HG03097 (cell line): ENCODE results near the gene TAF3.

ENCODE experiments used
- ATAC-seq: cut with Tn5 transposase; IDR thresholded peaks from one replicate; pipeline ENCODE4 v1.9.1; 2021; ENCODE audit not compliant: unreplicated experiment, low FRiP score

Gene TAF3

GRCh38 chr10:7874864-7875263 lies 56.6 kb downstream of the TAF3 start:
- no peak for ATAC-seq

DNA sequence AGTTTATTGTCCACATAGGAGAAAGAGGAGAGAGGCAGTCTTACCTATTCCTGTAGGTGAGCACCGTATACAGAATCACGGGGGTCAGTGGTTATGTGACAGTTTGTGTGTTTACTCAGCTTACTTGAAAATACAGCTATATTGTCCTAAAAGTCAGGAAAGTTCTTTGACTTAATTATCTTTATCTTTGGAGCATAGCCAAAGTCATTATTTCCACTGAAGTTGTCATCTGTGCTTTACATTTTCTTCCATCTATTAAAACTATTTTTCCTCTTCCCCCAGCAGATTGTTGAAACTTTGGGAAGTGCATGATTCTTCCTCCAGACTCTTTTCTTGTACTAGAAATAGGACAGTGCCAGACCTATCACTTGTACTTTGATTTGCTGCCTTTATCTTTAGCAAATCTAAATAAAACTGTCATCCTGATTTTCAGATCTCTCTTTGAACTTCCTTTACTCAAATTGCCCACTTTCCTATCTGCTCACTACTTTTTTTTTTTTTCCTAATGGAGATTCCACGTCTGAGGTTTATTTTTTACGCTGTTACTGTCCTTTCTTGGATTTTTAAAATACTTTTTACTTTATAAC lies 58.3 kb downstream of the TAF3 start:
- no peak for ATAC-seq

GRCh38 chr10:7881119-7881518 lies 62.8 kb downstream of the TAF3 start:
- no peak for ATAC-seq

- no peak for ATAC-seq
Measured at GRCh38 chr10:7886056-7886455, 67.8 kb downstream of the TAF3 start.

GRCh38 chr10:7887174-7887816 lies 69.0 kb downstream of the TAF3 start:
- no peak for ATAC-seq

DNA sequence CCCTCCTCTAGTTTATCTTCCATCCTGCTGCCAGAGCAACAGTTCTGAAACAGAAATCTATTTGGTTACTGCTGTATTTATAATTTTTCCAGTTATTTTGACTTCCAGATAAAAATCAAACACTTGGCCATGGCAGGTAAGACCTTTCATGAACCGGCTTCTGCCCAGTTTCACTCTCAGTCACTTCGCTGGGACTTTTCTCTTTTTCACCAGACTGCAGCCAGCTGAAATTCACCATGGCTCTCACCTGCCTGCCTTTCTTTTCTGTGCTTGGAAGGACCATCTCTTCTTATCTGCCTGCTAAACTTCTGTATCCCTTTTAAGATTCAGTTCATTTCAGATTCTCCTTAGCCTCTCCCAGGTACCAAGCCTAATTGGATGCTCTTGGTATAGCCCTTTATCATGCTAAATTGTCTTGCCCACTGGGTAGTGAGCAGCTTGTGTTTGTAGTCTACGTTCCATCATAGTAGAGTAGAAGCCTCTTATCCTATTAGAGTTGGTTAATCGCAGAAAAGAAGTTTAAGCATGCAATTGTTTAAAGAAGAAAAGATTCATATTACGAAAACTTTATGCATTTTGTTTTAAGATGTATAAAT lies 71.7 kb downstream of the TAF3 start:
- no peak for ATAC-seq

DNA sequence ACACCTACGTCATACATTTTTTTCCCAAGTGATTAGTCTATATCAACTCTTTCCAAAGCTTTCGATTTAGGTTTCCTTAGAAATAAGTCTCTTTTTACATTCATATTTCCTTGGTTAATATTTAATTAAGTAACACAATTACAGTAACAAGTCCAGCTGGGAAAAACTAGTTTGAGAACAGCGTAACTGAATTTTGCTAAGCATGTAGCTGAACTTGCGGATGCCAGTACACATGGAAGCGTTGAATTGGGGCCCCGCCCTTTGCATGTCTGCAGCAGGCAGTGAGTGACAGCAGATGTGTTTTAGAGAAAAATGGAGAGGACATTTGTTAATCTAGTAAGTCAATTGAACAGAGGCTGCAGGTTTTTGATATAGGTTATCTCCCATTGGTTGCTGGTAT lies 72.5 kb downstream of the TAF3 start:
- no peak for ATAC-seq

DNA sequence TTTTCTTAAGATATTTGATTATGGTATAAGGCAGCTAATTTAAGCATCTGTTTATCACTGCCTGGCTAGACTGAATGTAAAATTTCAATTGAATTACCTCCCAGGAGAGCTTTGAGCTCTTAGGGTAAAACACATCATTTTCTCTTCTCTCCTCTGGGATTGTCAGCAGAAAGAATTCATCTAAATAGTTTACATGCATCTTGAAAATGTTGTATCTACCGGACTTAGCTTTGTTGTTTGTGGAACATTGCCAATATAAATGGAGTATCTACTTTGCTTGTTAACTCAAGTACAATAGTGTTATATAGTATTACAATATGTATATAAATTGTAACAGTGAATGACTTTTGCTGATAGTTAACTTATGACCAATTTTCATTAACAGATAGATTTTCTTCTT lies 73.3 kb downstream of the TAF3 start:
- no peak for ATAC-seq

- ATAC-seq, result no peak
Measured at GRCh38 chr10:7892146-7892545, 73.8 kb downstream of the TAF3 start.

DNA sequence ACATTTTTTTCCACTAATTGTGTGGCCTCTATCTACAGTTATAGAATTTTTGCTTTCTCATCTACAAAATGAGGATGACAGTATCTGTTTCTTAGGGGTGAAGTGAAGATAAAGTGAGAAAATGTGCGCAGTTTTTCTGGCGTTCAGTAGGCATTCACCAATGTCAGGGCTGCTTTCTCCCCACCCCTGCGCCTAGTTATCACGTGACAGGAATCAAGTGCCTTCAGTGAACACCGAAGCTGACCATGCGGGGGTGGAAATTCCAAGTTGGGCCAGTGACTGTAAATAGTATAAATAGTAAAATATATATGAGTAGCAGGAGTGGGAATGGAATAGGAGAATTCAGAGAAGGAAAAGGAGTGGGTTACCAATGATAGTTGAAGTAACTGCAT lies 77.4 kb downstream of the TAF3 start:
- ATAC-seq, result no peak

DNA sequence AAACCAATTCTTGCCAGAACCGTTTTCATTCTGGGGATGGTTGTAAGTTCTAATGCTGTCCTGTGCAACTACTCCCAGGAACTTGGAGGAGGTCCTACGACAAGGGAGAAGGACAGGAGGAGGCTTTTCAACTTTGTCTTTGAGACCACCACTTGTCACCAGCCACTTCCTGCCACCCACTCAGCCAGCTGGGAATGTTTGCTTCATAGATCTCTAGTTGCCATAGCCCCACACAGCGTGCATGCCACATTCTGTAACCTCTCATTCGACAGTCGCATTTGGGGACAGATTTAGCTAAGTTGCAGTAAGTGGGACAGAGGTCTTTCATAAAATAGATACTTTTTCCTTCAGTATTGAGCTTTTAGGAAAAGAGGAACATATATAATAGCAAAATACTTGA lies 78.0 kb downstream of the TAF3 start:
- ATAC-seq, result no peak

DNA sequence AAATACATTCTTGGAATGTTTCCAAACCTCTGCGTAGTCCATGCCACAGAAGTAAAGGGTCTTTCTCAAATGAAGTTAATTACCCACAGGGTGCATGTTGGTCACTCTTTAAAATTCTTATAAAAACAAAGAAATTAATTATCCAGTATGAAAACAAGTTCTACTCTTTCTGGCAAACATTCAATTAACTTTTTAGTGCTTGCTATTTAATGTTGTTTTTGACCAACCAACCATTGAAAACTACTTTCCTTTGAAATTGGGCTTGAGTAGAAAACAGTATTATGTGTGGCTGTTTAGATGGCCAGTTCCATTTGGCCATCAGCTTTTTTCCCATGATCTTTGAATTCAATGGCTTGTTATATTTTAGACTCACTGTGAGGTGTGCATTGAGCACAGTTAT lies 83.0 kb downstream of the TAF3 start:
- no peak for ATAC-seq

GRCh38 chr10:7902413-7902812 lies 84.1 kb downstream of the TAF3 start:
- no peak for ATAC-seq

- ATAC-seq, result no peak
Measured at GRCh38 chr10:7903851-7904250, 85.5 kb downstream of the TAF3 start.

GRCh38 chr10:7906128-7906527 lies 87.8 kb downstream of the TAF3 start:
- ATAC-seq, result no peak

DNA sequence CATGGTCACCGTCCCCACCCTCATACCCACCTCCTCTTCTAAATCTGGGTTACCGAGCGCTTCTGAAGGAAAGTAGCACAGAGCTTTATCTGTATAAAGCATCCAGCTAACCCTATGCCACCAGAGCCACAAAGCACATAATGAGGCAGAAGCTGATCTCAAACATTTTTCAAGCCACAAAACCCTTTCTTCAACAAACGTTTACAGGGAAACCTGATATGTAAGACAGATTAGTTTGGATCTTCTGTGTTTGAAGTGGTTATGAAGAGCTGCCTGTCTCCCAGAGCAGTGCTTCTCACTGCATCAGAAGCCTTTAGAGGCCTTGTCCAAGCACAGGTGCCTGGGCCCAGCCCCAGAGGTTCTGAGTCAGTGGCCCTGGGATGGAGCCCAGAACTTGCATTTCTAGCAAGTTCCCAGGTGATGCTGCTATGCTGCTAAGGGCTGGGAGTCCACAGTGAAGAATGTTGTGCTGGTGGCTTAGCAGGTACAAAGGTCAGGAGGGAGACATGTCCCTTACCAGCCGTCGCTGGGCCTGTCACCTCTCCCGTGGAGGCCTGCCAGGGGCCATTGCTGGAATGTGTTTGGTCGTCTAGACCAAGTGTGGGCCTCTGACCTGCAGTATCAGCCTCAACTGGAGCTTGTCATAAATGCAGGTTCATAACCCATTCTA lies 90.4 kb downstream of the TAF3 start:
- ATAC-seq, result no peak

- ATAC-seq, result no peak
Measured at GRCh38 chr10:7913126-7913872, 95.0 kb downstream of the TAF3 start.

GRCh38 chr10:7915923-7916536 lies 97.7 kb downstream of the TAF3 start:
- ATAC-seq, result no peak

DNA sequence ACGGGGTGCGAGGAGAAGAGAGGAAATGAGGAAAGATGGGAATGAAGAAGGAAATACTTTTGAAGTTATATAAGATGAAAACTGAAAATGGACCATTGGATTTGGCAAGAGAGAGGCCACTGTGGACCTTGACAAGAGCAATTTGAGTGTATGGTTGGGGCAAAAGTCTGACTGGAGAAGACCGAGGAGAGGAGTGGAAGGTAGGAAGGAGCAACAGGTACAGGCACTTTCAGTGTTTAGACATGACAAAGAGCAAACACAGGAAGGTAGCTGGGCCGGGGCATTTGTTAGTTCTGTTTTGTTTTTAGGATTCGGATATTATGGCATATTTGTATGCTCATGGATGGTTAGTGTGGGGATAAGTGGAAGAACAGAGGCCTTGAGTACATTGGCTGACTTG lies 99.4 kb downstream of the TAF3 start:
- no peak for ATAC-seq

GRCh38 chr10:7922707-7923106 lies 104.4 kb downstream of the TAF3 start:
- no peak for ATAC-seq

GRCh38 chr10:7928536-7928935 lies 110.2 kb downstream of the TAF3 start:
- no peak for ATAC-seq
